Measurements from ENCODE around the gene KRT32.

DNA sequence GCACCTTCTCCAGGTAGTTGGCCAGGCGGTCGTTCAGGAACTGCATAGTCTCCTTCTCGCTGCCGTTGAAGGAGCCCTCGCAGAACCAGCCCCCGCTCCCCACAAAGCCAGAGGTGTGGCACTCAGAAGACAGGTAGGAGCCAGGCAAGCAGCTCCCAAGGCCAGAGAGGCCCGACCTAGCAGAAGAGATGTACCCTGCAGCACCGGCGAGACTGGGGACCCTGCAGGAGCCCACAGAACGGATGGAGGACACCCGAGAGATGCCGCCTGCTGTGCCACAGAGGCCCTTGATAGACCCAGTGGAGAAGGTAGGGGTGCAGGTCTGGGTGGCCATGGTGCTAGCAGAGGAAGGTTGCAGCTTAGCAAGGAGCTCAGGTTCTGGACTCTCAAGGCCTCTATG, 22.3 kb upstream of the KRT32 start, which contains the start of gene KRT36:
- TF ChIP-seq TAF1 (IDR thresholded peaks at IDR 0.05; ENCODE audit: borderline replicate concordance, insufficient read depth, low read length) (no peak), POLR2AphosphoS5 (IDR thresholded peaks at IDR 0.05; ENCODE audit: low read depth, low read length) (no peak), SIN3A (IDR thresholded peaks at IDR 0.05; ENCODE audit: borderline replicate concordance, insufficient read depth, low read length) (no peak), FOXP2 (optimal IDR thresholded peaks at IDR 0.05; ENCODE audit: borderline replicate concordance, extremely low read depth, extremely low read length, insufficient read depth) (no peak)
- TF ChIP-seq, protein P1, sequence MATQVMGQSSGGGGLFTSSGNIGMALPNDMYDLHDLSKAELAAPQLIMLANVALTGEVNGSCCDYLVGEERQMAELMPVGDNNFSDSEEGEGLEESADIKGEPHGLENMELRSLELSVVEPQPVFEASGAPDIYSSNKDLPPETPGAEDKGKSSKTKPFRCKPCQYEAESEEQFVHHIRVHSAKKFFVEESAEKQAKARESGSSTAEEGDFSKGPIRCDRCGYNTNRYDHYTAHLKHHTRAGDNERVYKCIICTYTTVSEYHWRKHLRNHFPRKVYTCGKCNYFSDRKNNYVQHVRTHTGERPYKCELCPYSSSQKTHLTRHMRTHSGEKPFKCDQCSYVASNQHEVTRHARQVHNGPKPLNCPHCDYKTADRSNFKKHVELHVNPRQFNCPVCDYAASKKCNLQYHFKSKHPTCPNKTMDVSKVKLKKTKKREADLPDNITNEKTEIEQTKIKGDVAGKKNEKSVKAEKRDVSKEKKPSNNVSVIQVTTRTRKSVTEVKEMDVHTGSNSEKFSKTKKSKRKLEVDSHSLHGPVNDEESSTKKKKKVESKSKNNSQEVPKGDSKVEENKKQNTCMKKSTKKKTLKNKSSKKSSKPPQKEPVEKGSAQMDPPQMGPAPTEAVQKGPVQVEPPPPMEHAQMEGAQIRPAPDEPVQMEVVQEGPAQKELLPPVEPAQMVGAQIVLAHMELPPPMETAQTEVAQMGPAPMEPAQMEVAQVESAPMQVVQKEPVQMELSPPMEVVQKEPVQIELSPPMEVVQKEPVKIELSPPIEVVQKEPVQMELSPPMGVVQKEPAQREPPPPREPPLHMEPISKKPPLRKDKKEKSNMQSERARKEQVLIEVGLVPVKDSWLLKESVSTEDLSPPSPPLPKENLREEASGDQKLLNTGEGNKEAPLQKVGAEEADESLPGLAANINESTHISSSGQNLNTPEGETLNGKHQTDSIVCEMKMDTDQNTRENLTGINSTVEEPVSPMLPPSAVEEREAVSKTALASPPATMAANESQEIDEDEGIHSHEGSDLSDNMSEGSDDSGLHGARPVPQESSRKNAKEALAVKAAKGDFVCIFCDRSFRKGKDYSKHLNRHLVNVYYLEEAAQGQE (IDR thresholded peaks at IDR 0.05; ENCODE audit: insufficient read depth in 1 of 2, low read depth in 2 of 2, low read length in 2 of 2): no peak
